ENCODE results near the gene MRPL14. TPM values are rescaled to one million over a fixed set of nuclear protein-coding genes. Genes with fewer than 3 reads are reported as not detected.
"Not testable (repeated sequence)": the region's sequence is repeated elsewhere in the genome, so short reads cannot be mapped to it uniquely, and the experiment has no call there.

Gene MRPL14
- total RNA-seq, 1 donor from 2014 or later, result 40.4 TPM

- no peak for TF ChIP-seq EZH2phosphoT487 (IDR thresholded peaks at IDR 0.05)
- TF ChIP-seq CTCF (IDR thresholded peaks at IDR 0.05), result no peak
- no peak for TF ChIP-seq EZH2 (IDR thresholded peaks at IDR 0.05)
- H3K4me1 Mint-ChIP-seq, result peaks cover 2% of the 10 kb centered on the region
- H2AFZ ChIP-seq (replicated peaks), result no peak overlapping the region
- no peak overlapping the region for H3K27ac ChIP-seq
- no peak overlapping the region for H3K4me2 ChIP-seq
- H3K79me2 ChIP-seq (ENCODE audit: low read depth), result no peaks in the 10 kb centered on the region
- H3K9me3 ChIP-seq (ENCODE audit: low read depth), result no peaks in the 10 kb centered on the region
- peaks cover 5% of the 10 kb centered on the region for H3F3A ChIP-seq (ENCODE audit: low read depth)
- H3K4me3 Mint-ChIP-seq, result no peak overlapping the region
- H3K9me3 Mint-ChIP-seq, result no peaks in the 10 kb centered on the region
- no peak overlapping the region for H3K4me3 ChIP-seq
- peaks cover 2% of the 10 kb centered on the region for H3K27me3 Mint-ChIP-seq (ENCODE audit: insufficient read depth, low read depth)
- no peaks in the 10 kb centered on the region for H3K27me3 ChIP-seq
- H3K9ac ChIP-seq, result no peak overlapping the region
- H3K27ac Mint-ChIP-seq, result no peak overlapping the region
- H4K20me1 ChIP-seq (ENCODE audit: low read depth), result peaks cover 18% of the 10 kb centered on the region
- H3K36me3 ChIP-seq, result no peaks in the 10 kb centered on the region
- H3K36me3 Mint-ChIP-seq, result no peaks in the 10 kb centered on the region
- no peak for DNase-seq (ENCODE audit: low spot score)
- no peaks in the 10 kb centered on the region for H3K4me1 ChIP-seq
Observed at GRCh38 chr6:44093066-44093465, 34.2 kb downstream of the MRPL14 start.

- Histone ChIP-seq H3K4me3 (no peak overlapping the region), H3K4me1 (no peaks in the 10 kb centered on the region), H3K4me2 (no peak overlapping the region), H3K36me3 (no peaks in the 10 kb centered on the region), H3K79me2 (ENCODE audit: low read depth) (no peaks in the 10 kb centered on the region), H3K9me3 (ENCODE audit: low read depth) (no peaks in the 10 kb centered on the region), H3K9ac (no peak overlapping the region), H2AFZ (replicated peaks) (no peak overlapping the region), H3F3A (ENCODE audit: low read depth) (peaks cover 2% of the 10 kb centered on the region), H3K27ac (no peak overlapping the region), H3K27me3 (no peaks in the 10 kb centered on the region), H4K20me1 (ENCODE audit: low read depth) (peaks cover 16% of the 10 kb centered on the region)
- TF ChIP-seq EZH2 (IDR thresholded peaks at IDR 0.05) (no peak), EZH2phosphoT487 (IDR thresholded peaks at IDR 0.05) (no peak), CTCF (IDR thresholded peaks at IDR 0.05) (no peak)
- H3K27ac Mint-ChIP-seq, result no peak overlapping the region
- no peaks in the 10 kb centered on the region for H3K36me3 Mint-ChIP-seq
- peaks cover 2% of the 10 kb centered on the region for H3K27me3 Mint-ChIP-seq (ENCODE audit: insufficient read depth, low read depth)
- peaks cover 2% of the 10 kb centered on the region for H3K4me1 Mint-ChIP-seq
- no peak for DNase-seq (ENCODE audit: low spot score)
- no peak overlapping the region for H3K4me3 Mint-ChIP-seq
- no peaks in the 10 kb centered on the region for H3K9me3 Mint-ChIP-seq
Observed at GRCh38 chr6:44091981-44092884, 35.0 kb downstream of the MRPL14 start.

GRCh38 chr6:44091356-44091755 is 35.9 kb downstream of the MRPL14 start:
- H3K27ac Mint-ChIP-seq, H3K4me2 ChIP-seq, H3K4me3 Mint-ChIP-seq: not testable (repeated sequence)

GRCh38 chr6:44090465-44090864 is 36.8 kb downstream of the MRPL14 start:
- TF ChIP-seq EZH2 (IDR thresholded peaks at IDR 0.05) (no peak), CTCF (IDR thresholded peaks at IDR 0.05) (no peak), EZH2phosphoT487 (IDR thresholded peaks at IDR 0.05) (no peak)
- no peaks in the 10 kb centered on the region for H3K4me1 ChIP-seq
- peaks cover 11% of the 10 kb centered on the region for H4K20me1 ChIP-seq (ENCODE audit: low read depth)
- Mint-ChIP-seq H3K4me3 (no peak overlapping the region), H3K4me1 (peaks cover 5% of the 10 kb centered on the region), H3K27ac (no peak overlapping the region), H3K36me3 (no peaks in the 10 kb centered on the region), H3K27me3 (ENCODE audit: insufficient read depth, low read depth) (peaks cover 2% of the 10 kb centered on the region), H3K9me3 (no peaks in the 10 kb centered on the region)
- no peak overlapping the region for H3K4me3 ChIP-seq
- no peaks in the 10 kb centered on the region for H3K9me3 ChIP-seq (ENCODE audit: low read depth)
- no peak overlapping the region for H3K4me2 ChIP-seq
- H3K79me2 ChIP-seq (ENCODE audit: low read depth), result no peaks in the 10 kb centered on the region
- no peaks in the 10 kb centered on the region for H3K36me3 ChIP-seq
- H3K27ac ChIP-seq, result no peak overlapping the region
- H2AFZ ChIP-seq (replicated peaks), result no peak overlapping the region
- no peaks in the 10 kb centered on the region for H3K27me3 ChIP-seq
- no peak for DNase-seq (ENCODE audit: low spot score)
- peaks cover 8% of the 10 kb centered on the region for H3F3A ChIP-seq (ENCODE audit: low read depth)
- H3K9ac ChIP-seq, result no peak overlapping the region

More at GRCh38 chr6:44091356-44091755, 35.9 kb downstream of the MRPL14 start:
- H3K9me3 Mint-ChIP-seq; DNase-seq (ENCODE audit: low spot score); H3K9me3 ChIP-seq (ENCODE audit: low read depth); H3K27me3 Mint-ChIP-seq (ENCODE audit: insufficient read depth, low read depth); H3K79me2 ChIP-seq (ENCODE audit: low read depth); H3K4me1 Mint-ChIP-seq; H3K9ac ChIP-seq; H3K36me3 Mint-ChIP-seq; H3K4me1 ChIP-seq; H3K36me3 ChIP-seq; H2AFZ ChIP-seq (replicated peaks); H3K27ac ChIP-seq; H3K4me3 ChIP-seq; H3K27me3 ChIP-seq; H3F3A ChIP-seq (ENCODE audit: low read depth): not testable (repeated sequence)
- peaks cover 14% of the 10 kb centered on the region for H4K20me1 ChIP-seq (ENCODE audit: low read depth)

Data from neural progenitor cell (in vitro differentiated cells).